Erythroblast (primary cell): Measurements from ENCODE around the gene ELMO3.

Experiments used
- GATA1 ChIP-seq: IDR thresholded peaks from 2 replicates; pipeline ENCODE4 v1.6.1; 2011; ENCODE audit warnings: low read depth, mild to moderate bottlenecking, control low read depth, low read length, moderate library complexity
- POLR2A ChIP-seq: IDR thresholded peaks from 2 replicates; pipeline ENCODE4 v1.6.1; 2011; ENCODE audit warnings: mild to moderate bottlenecking, low read length

DNA sequence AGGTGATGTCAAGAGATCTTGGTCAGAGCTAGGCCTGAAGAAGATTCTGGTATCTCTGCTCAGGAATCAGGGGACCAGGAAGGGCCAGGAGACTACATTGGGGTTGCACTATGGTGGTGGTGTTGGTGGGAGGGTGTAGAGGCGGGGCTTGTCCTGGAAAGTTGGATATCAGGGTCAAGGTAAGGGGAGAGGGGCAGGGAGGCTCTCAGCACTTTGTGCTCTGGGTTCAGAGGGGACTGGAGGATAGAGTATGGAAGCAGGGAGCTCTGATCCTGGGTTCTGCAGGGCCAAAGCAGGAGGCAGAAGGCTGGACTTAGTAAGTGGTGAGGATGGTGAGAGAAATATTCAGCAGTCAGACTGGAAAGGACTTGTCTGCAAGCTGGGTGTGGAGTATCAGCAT is 25.6 kb upstream of the ELMO3 start:
- TF ChIP-seq POLR2A (no peak), GATA1 (no peak)
